GM21367 (cell line): ENCODE data around the gene RUSF1.
"Not testable (repeated sequence)": the region's sequence is repeated elsewhere in the genome, so short reads cannot be mapped to it uniquely, and the experiment has no call there.

ENCODE experiments used
- ATAC-seq: cut with Tn5 transposase; IDR thresholded peaks from one replicate; pipeline ENCODE4 v1.9.1; 2021; ENCODE audit not compliant: unreplicated experiment

The RUSF1 gene

DNA sequence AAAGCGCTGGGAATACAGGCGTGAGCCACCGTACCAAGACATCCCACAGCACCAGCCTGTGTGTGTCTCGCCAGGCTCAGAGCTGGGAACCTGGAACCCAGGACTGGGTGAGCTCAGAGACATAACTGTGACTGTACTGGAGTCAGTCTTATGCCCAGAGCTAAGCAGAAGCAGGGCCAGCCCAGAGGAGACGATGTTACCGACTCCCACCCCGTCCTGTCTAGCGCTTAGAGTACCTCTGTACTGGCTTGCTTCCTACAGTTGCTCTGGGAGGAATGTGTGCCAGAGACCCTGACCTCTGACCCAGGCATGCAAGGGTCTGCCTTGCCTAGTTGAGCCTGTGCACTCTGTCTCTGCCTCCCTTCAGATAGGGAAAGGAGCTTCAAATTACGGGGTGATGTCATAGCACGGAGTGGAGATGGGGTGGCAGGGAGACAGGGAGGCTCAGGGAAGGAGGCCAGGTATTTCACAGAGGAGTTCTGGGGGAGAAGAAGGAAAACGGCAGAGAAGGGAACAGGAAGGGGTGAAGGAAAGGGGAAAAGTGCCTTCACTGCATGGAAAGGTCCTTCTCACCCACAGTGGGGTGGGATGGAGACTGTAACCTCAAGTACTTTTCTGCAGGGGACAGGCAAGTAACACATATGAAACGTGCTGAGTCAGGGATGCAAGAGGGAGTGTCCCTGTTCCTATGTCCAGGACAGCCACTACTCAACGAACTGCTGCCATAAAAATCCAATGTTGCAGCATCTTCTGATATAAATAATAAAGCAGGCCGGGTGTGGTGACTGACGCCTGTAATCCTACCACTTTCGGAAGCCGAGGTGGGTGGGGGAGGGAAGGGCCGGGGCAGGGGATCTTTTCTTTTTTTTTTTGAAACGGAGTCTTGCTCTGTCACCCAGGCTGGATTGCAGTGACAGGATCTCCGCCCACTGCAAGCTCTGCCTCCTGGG is 54.7 kb downstream of the RUSF1 start:
- ATAC-seq, result no peak

DNA sequence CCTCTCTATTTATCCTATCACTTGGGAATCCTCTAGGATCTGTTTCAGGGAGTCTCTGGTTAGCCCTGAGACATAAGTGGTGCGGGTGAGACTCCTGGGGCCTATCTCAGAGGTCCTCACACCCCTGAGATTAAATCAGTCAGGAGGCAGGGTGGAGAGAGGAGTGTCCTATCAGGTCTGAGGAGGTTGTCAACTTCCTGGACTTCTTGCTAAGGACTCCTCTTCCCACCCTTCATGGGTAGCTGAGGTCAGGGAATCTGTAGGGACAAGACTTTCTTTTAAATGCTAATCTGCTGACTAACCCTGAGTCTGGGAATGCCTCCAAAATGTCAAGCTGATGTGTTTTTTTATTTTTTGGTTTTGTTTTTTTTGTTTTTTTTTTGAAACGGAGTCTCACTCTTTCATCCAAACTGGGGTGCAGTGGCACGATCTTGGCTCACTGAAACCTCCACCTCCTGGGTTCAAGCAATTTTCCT is 55.5 kb downstream of the RUSF1 start:
- no peak for ATAC-seq

DNA sequence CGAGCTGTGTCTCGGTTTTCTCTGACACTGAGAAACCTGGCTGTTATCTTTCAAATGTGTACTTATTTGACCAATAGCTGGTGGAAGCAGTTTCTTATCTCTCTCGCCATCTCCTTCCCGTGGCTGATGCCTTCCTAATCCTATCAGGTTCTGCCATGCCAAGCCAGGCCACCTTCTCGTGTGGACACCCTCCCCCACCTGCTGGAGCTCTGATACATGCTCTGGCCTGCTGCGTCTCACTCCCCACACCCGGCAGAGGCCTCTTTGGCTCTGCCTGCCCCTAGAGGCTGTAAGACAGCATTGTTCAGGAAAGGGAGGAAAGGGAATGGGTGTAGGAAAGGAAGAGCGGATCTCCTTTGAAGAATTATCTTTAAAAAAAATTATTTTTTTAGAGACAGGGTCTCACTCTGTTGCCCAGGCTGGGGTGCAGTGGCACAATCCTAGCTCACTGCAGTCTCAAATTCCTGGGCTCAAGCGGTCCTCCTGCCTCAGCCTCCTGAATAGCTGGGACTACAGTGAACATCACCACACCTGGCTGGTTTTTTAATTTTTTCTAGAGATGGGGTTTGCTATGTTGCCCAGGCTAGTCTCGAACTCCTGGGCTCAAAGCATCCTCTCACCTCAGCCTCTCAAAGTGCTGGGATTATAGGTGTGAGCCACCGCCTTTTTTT is 56.4 kb downstream of the RUSF1 start:
- no peak for ATAC-seq

DNA sequence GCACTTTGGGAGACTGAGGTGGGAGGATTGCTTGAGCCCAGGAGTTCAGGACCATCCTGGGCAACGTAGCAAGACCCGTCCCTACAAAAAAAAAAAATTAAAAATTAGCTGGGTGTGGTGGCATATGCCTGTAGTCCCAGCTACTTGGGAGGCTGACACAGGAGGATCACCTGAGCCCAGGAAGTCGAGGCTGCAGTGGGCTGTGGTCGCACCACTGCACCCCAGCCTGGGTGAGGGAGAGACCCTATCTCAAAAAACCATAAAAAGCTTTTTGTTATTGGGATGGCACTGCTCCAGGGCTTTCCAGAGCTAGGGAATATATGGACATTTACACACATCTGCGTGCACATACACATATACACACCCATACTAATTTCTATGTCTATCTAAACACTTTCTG is 57.0 kb downstream of the RUSF1 start:
- no peak for ATAC-seq

DNA sequence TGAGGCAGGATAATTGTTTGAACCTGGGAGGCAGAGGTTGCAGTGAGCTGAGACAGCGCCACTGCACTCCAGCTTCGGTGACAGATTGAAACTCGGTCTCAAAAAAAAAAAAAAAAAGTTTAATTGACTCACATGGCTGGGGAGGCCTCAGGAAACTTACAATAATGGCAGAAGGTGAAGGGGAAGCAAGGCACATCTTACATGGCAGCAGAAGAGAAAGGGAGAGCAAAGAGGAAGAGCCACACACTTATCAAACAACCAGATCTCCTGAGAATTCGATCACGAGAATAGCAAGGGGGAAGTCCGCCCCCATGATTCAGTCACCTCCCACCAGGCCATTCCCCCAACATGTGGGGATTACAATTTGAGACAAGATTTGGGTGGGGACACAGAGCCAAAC is 62.3 kb downstream of the RUSF1 start:
- not testable (repeated sequence) for ATAC-seq

DNA sequence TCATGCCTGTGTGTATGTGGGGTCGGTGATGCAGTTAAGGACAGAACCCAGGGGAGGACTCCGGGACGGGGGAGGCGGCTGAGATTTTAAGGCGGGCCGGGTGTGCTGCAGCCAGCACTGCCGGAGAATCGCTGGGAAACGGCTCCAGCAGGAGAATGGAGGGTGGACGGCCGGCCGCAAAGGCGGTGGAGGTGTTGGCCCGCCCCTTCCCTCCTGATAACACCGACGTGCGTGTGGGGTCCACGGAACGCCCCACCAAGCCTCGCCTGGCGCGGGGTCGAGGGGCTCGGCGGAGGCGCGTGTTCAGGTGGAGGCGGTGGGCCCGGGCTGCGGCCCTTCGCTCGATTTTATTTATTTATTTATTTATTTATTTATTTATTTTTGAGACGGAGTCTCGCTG is 66.2 kb downstream of the RUSF1 start:
- no peak for ATAC-seq

DNA sequence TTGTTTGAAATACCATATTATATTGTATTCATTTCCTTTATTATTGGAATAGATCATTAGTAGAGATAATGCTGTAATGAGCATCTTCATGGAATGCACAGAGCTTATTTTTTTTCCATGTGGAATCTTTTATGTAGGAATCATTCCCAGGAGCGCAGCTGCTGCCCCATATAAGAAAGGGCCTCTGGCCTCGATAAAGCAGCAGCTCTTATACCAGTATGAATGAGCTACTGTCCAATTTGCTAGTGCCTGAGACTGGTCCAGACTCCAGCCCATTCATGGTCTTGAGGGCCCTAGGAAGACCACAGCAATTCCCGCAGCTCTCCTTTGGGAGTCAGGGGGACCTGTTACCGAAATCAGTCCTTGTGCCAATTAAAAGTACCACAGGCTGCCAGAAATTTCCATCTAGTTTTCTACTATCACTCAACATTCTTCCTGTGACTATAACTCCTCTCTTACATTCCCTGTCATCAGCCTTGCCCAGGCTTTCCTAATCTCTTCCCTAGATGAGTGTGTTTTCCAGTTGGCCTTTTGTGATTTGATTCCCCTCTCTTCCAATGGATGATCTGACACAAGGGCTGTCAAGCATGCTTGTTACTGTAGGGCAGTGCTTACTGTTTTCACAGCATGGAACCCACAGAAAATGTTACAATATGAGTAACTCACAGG is 67.5 kb downstream of the RUSF1 start:
- ATAC-seq, result no peak

DNA sequence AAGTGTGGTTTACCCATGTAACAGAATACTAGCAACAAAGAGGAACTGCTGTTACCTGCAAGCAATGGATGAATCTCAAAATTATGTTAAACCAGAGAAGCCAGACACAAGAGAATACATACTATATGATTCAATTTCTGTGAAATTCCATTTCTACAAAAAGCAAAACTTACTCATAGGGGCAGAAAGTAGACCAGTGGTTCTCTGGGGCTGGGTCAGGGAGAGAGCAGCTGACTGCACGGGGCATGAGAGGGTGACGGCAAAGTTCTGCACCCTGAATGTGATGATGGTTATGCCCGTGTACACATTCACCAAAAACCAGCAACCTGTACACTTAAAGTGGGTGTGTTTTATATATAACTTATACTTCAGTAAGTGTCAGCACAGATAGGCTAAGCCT is 68.7 kb downstream of the RUSF1 start:
- no peak for ATAC-seq
